ENCODE data around the gene COL15A1. TPM values are rescaled to one million over a fixed set of nuclear protein-coding genes. Genes with fewer than 3 reads are reported as not detected.

The COL15A1 gene
- total RNA-seq, 2 experiments from 2014 or later: 0.20 to 0.42 TPM

DNA sequence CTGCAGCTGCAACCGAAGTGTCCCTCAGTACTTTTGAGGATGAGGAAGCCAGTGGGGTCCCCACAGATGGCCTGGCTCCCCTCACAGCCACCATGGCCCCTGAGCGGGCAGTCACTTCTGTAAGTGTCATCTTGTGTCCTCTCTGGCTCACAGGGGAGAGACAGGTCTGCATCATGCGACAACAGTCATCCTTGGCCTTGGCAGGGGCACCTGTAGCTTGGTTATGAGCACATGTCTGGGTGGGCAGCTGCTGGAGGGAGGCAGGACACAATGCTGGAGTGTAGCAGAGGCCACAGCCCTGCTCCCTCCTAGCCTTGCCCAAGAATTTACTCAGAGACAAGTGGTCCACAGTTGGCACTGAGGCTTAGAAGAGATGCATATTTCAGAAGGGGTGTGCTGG is 71.7 kb downstream of the COL15A1 start:
- H3K9me3 Mint-ChIP-seq: peaks cover 7% of the 10 kb centered on the region
- no peak for ATAC-seq (ENCODE audit: low read depth)
- H3K36me3 Mint-ChIP-seq: peaks cover 22% of the 10 kb centered on the region
- POLR2A ChIA-PET: interaction anchor here (0.7 to 4.1 kb wide), 4 partner anchors 9 to 89 kb away, joined by 3 to 32 read pairs (median 6); partner anchors contain the start of gene TGFBR1
- H3K4me3 Mint-ChIP-seq: no peak overlapping the region
- peaks cover 2% of the 10 kb centered on the region for H3K27me3 Mint-ChIP-seq
- H3K27ac Mint-ChIP-seq: peak overlapping the region; percentile 54
- DNase-seq: no peak
- H3K4me1 Mint-ChIP-seq: peaks cover 29% of the 10 kb centered on the region

DNA sequence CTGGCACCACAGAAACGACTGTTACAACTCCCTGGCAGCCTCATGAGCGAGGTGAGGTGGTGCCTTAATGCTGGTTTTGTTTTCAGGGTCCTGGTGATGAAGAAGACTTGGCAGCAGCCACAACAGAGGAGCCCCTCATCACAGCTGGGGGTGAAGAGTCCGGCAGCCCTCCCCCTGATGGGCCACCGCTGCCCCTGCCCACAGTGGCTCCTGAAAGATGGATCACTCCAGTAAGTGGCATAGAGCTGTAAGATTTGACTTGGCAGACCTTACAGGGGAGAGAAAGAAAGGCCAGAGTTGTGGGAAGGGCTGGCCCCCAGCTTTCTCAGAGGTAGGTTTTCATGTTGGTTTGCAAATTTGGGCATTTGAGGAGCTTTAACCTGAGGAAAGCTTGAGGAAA is 72.2 kb downstream of the COL15A1 start:
- POLR2A ChIA-PET: interaction anchor here (1.3 to 4.1 kb wide), 2 partner anchors 37 to 89 kb away, joined by 3 to 32 read pairs; partner anchors contain the start of gene TGFBR1
- Mint-ChIP-seq H3K4me3 (no peak overlapping the region), H3K27me3 (peaks cover 2% of the 10 kb centered on the region), H3K36me3 (peaks cover 19% of the 10 kb centered on the region), H3K27ac (peak overlapping the region; percentile 54), H3K4me1 (peaks cover 29% of the 10 kb centered on the region), H3K9me3 (peaks cover 5% of the 10 kb centered on the region)
- no peak for ATAC-seq (ENCODE audit: low read depth)
- no peak for DNase-seq

- peaks cover 32% of the 10 kb centered on the region for H3K4me1 Mint-ChIP-seq
- peaks cover 16% of the 10 kb centered on the region for H3K36me3 Mint-ChIP-seq
- no peak overlapping the region for H3K27ac Mint-ChIP-seq
- peaks cover 5% of the 10 kb centered on the region for H3K9me3 Mint-ChIP-seq
- POLR2A ChIA-PET: interaction anchor here (0.8 to 4.1 kb wide), 2 partner anchors 54 to 88 kb away, joined by 3 to 32 read pairs; partner anchors contain the start of gene TGFBR1
- no peak for ATAC-seq (ENCODE audit: low read depth)
- DNase-seq: no peak
- H3K4me3 Mint-ChIP-seq: no peak overlapping the region
- H3K27me3 Mint-ChIP-seq: peaks cover 2% of the 10 kb centered on the region
Observed at GRCh38 chr9:99016681-99017387, 73.1 kb downstream of the COL15A1 start.

DNA sequence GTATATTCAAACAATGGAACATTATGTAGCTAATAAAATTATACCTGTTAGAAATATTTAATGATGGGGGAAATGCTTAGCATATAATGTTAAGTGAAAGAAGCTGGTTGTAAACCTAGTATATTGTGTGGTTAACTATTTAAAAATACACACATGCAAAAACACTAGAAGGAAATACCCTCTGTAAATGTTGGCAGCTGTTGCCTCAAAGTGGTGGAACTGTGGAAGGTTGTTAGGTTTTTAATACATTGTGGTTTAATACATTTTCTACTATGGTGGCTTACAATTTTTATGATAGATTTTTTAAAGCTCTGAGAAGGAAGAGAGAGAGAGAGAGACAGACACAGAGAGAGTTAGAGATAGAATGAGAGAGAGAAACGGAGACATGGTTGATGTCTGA is 74.9 kb downstream of the COL15A1 start:
- peaks cover 2% of the 10 kb centered on the region for H3K27me3 Mint-ChIP-seq
- POLR2A ChIA-PET: interaction anchor here (1.2 kb wide), 1 partner anchor 86 kb away, joined by 5 read pairs; the partner anchor contains the start of gene TGFBR1
- no peaks in the 10 kb centered on the region for H3K9me3 Mint-ChIP-seq
- H3K4me3 Mint-ChIP-seq: no peak overlapping the region
- H3K4me1 Mint-ChIP-seq: peaks cover 25% of the 10 kb centered on the region
- DNase-seq (no peak), ATAC-seq (ENCODE audit: low read depth) (no peak)
- H3K27ac Mint-ChIP-seq: no peak overlapping the region
- H3K36me3 Mint-ChIP-seq: peaks cover 6% of the 10 kb centered on the region

DNA sequence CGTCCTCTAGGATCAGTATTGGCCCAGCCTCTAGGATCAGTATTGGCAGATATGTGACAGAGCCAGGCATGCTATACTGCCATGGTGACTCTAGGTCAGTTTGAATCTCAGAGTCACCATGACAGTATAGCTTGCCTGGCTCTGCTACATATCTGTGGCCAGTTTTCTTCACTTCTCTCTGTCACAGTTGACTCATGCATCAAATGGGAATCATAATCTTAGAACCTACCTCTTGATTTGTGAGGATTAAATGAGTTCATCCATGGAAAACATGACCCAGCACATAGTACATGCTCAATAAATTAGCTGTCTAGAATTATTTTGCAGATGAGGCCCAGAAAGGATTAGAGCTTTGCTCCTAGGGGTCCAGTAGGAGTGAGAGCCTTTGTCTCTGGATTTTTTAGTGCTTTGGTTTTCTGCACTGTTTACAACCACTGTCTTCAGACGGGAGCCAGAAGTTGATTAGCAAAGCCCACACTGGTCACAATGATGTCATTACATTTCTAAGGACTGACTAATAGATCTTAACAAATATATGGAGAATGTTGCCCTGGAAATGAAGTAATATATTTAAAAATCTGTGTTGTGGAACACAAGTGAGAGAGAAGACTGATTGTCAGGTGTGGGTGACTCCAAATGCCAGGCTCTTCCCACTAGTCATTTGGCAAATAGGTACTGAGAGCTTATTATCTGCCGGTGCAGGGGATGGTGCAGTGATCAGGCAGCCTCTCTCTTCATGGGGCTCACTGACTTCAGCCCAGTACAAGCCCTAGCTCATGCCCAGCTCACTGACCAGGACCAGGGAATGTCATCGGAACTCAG is 76.0 kb downstream of the COL15A1 start:
- POLR2A ChIA-PET: no interaction called here
- Mint-ChIP-seq H3K4me1 (peaks cover 15% of the 10 kb centered on the region), H3K27ac (no peak overlapping the region), H3K27me3 (peaks cover 2% of the 10 kb centered on the region), H3K4me3 (no peak overlapping the region), H3K36me3 (peaks cover 5% of the 10 kb centered on the region), H3K9me3 (no peaks in the 10 kb centered on the region)
- DNase-seq: no peak
- ATAC-seq (ENCODE audit: low read depth): no peak

GRCh38 chr9:99020786-99021436 is 77.2 kb downstream of the COL15A1 start:
- H3K36me3 Mint-ChIP-seq: peaks cover 5% of the 10 kb centered on the region
- H3K9me3 Mint-ChIP-seq: no peaks in the 10 kb centered on the region
- H3K27me3 Mint-ChIP-seq: peaks cover 2% of the 10 kb centered on the region
- H3K4me1 Mint-ChIP-seq: peaks cover 13% of the 10 kb centered on the region
- no peak overlapping the region for H3K4me3 Mint-ChIP-seq
- no peak overlapping the region for H3K27ac Mint-ChIP-seq
- POLR2A ChIA-PET: no interaction called here
- DNase-seq (no peak), ATAC-seq (ENCODE audit: low read depth) (no peak)

- DNase-seq (no peak), ATAC-seq (ENCODE audit: low read depth) (no peak)
- POLR2A ChIA-PET: interaction anchor here (1.1 kb wide), 1 partner anchor 17 kb away, joined by 3 read pairs; no protein-coding TSS in a partner anchor
- no peak overlapping the region for H3K4me3 Mint-ChIP-seq
- H3K4me1 Mint-ChIP-seq: peaks cover 11% of the 10 kb centered on the region
- H3K27me3 Mint-ChIP-seq: no peaks in the 10 kb centered on the region
- H3K27ac Mint-ChIP-seq: no peak overlapping the region
- no peaks in the 10 kb centered on the region for H3K9me3 Mint-ChIP-seq
- H3K36me3 Mint-ChIP-seq: peaks cover 3% of the 10 kb centered on the region
Observed at GRCh38 chr9:99021512-99021911, 77.8 kb downstream of the COL15A1 start.

DNA sequence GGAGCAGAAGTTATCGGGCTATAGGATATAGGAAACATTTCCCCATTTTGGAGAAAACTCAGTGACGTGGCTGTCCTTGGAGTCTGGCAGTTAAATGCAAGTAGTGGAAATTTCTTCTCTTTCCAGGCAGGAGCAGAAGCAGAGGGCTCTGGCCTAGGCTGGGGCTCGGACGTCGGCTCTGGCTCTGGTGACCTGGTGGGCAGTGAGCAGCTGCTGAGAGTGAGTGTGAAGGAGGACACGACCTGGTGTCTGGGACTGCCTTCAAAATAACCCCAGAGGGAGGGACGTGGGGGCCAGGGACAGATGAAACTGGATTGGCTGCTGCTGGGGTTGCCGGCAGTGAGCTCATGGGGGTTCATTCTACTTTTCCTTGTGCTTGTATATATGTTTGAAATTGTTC is 79.5 kb downstream of the COL15A1 start:
- H3K4me3 Mint-ChIP-seq: no peak overlapping the region
- peaks cover 23% of the 10 kb centered on the region for H3K4me1 Mint-ChIP-seq
- H3K27me3 Mint-ChIP-seq: no peaks in the 10 kb centered on the region
- DNase-seq (no peak), ATAC-seq (ENCODE audit: low read depth) (no peak)
- peaks cover 5% of the 10 kb centered on the region for H3K36me3 Mint-ChIP-seq
- no peak overlapping the region for H3K27ac Mint-ChIP-seq
- H3K9me3 Mint-ChIP-seq: no peaks in the 10 kb centered on the region
- POLR2A ChIA-PET: interaction anchor here (2.3 kb wide), 1 partner anchor 9 kb away, joined by 10 read pairs; no protein-coding TSS in a partner anchor

GRCh38 chr9:99023831-99024230 is 80.1 kb downstream of the COL15A1 start:
- POLR2A ChIA-PET: interaction anchor here (2.3 kb wide), 1 partner anchor 10 kb away, joined by 10 read pairs; no protein-coding TSS in a partner anchor
- Mint-ChIP-seq H3K27ac (no peak overlapping the region), H3K9me3 (no peaks in the 10 kb centered on the region), H3K4me3 (no peak overlapping the region), H3K27me3 (no peaks in the 10 kb centered on the region), H3K36me3 (peaks cover 5% of the 10 kb centered on the region), H3K4me1 (peaks cover 21% of the 10 kb centered on the region)
- DNase-seq (no peak), ATAC-seq (ENCODE audit: low read depth) (no peak)

DNA sequence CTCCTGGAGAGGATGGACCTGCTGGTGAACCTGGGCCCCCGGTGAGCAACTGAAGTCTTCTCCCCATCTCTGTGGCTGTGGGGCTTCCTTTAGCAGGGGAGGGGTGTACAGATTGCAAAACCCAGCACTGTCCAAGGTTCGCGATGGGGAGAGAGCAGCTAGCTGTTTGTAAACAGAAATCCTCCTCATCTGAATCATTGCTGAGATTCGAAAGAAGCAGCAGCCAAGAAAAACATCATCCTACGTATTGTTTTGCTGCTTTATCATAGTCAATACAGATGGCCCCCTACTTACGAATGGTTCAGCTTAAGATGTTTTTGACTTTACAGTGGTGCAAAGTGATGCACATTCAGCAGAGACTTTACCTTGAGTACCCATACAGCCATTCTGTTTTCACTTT is 81.3 kb downstream of the COL15A1 start:
- no peak for ATAC-seq (ENCODE audit: low read depth)
- DNase-seq: no peak
- peaks cover 22% of the 10 kb centered on the region for H3K4me1 Mint-ChIP-seq
- H3K27me3 Mint-ChIP-seq: no peaks in the 10 kb centered on the region
- H3K9me3 Mint-ChIP-seq: no peaks in the 10 kb centered on the region
- POLR2A ChIA-PET: interaction anchor here (2.3 kb wide), 1 partner anchor 11 kb away, joined by 10 read pairs; no protein-coding TSS in a partner anchor
- no peak overlapping the region for H3K4me3 Mint-ChIP-seq
- H3K36me3 Mint-ChIP-seq: peaks cover 5% of the 10 kb centered on the region
- H3K27ac Mint-ChIP-seq: no peak overlapping the region

- DNase-seq: no peak
- no peaks in the 10 kb centered on the region for H3K9me3 Mint-ChIP-seq
- H3K27ac Mint-ChIP-seq: peak overlapping the region; percentile 42
- ATAC-seq (ENCODE audit: low read depth): no peak
- H3K4me3 Mint-ChIP-seq: no peak overlapping the region
- H3K4me1 Mint-ChIP-seq: peaks cover 26% of the 10 kb centered on the region
- POLR2A ChIA-PET: interaction anchor here (1.3 to 2.8 kb wide), 2 partner anchors 9 to 12 kb away, joined by 3 to 14 read pairs; no protein-coding TSS in a partner anchor
- H3K27me3 Mint-ChIP-seq: no peaks in the 10 kb centered on the region
- H3K36me3 Mint-ChIP-seq: peaks cover 8% of the 10 kb centered on the region
Observed at GRCh38 chr9:99025616-99026270, 82.0 kb downstream of the COL15A1 start.

DNA sequence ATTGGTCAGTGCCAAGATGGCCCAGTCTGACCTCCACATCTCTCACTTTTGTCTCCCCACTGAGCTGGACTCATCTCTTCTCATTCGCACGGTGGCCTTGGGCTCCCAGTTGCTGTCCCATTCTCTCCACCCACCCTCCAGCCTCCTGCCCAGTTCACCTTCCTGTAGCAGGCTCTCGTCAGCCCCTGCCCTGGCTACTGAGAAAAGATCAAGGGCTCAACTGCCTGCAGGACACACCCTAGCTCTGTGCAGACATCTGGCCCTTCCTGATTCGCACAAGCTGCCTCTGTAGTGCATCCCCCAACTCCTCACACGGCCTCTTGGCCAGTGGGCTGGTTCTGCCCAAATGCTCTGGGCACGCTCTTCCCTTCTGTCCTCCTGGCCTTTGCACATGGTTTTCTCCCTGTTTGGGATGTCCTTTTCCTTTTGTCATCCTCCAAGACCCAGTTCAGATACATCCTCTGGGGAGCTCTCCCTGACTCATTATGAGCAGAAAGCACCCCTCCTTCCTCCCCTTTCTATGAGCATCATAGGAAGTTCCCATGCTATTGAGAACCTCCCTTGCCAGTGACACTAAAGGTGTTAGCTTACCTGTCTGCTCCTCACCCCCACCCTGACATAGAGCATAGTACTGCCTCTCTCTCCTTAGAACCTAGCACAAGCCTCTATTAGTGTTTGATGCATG is 82.7 kb downstream of the COL15A1 start:
- ATAC-seq (ENCODE audit: low read depth): peak; percentile 32

More for the DNA sequence above, 82.7 kb downstream of the COL15A1 start:
- Mint-ChIP-seq H3K9me3 (no peaks in the 10 kb centered on the region), H3K36me3 (peaks cover 8% of the 10 kb centered on the region), H3K4me1 (peaks cover 24% of the 10 kb centered on the region), H3K4me3 (no peak overlapping the region), H3K27ac (peak overlapping the region; percentile 51), H3K27me3 (no peaks in the 10 kb centered on the region)
- POLR2A ChIA-PET: interaction anchor here (1.3 to 2.8 kb wide), 3 partner anchors 9 to 16 kb away, joined by 3 to 14 read pairs (median 4); no protein-coding TSS in a partner anchor
- DNase-seq: no peak

All from activated naive CD8-positive, alpha-beta T cell treated with anti-CD3 and anti-CD28 coated beads, Interleukin-2, amount 10 ng/mL, durations not matched to agents 7 days and 5 days (primary cell).